HepG2 (cell line): Measurements from ENCODE around the gene FOXD2. TPM values are rescaled to one million over a fixed set of nuclear protein-coding genes. Genes with fewer than 3 reads are reported as not detected.

Experiments
- BORCS8-MEF2B ChIP-seq: sonication (generic); formaldehyde crosslinking; IDR thresholded peaks from 2 replicates; pipeline ENCODE4 v1.8.0; 2022; ENCODE audit warnings: mild to moderate bottlenecking, missing genetic modification reagents
- KLF12 ChIP-seq: sonication (generic); formaldehyde crosslinking; IDR thresholded peaks from 2 replicates; pipeline ENCODE4 v1.4.0; 2020; ENCODE audit warnings: missing genetic modification reagents, borderline replicate concordance
- NR2F1 ChIP-seq, 2 experiments: fragments of 450-650 bp in 1 of 2; formaldehyde crosslinking in 1 of 2; IDR thresholded peaks; 2 replicates each; pipeline versions ENCODE4 v1.5.0 to v1.6.1; 2016 to 2020; ENCODE audit warnings: mild to moderate bottlenecking in 1 of 2, missing compliant biosample characterization in 1 of 2, missing genetic modification reagents in 1 of 2, moderate library complexity in 1 of 2
- NR2F2 ChIP-seq: IDR thresholded peaks from 2 replicates; pipeline ENCODE4 v1.6.1; 2012; ENCODE audit warnings: low read depth, inconsistent platforms, borderline replicate concordance
- PCBP2 ChIP-seq: fragments of 200-400 bp; formaldehyde crosslinking; optimal IDR thresholded peaks from 2 replicates; pipeline ENCODE3; 2018; ENCODE audit warnings: low read length, low read depth; ENCODE audit not compliant: poor library complexity, severe bottlenecking
- PRPF4 ChIP-seq: fragments of 200-400 bp; formaldehyde crosslinking; IDR thresholded peaks from 2 replicates; pipeline ENCODE4 v1.6.1; 2016; ENCODE audit warnings: low read length, low read depth; ENCODE audit not compliant: poor library complexity, severe bottlenecking
- RBM22 ChIP-seq: fragments of 200-400 bp; formaldehyde crosslinking; optimal IDR thresholded peaks from 2 replicates; pipeline ENCODE3; 2017; ENCODE audit warnings: mild to moderate bottlenecking, low read length, moderate library complexity
- SMAD9 ChIP-seq: sonication (generic); formaldehyde crosslinking; IDR thresholded peaks from 2 replicates; pipeline ENCODE4 v1.5.1; 2020; ENCODE audit warnings: mild to moderate bottlenecking, missing genetic modification reagents
- YY1 ChIP-seq: IDR thresholded peaks from 2 replicates; pipeline ENCODE4 v1.6.1; 2011; ENCODE audit warnings: low read length, low read depth, moderate library complexity, mild to moderate bottlenecking; ENCODE audit not compliant: insufficient read depth, insufficient replicate concordance
- ZNF10 ChIP-seq: sonication (generic); formaldehyde crosslinking; IDR thresholded peaks from 2 replicates; pipeline ENCODE4 v1.4.0; 2020; ENCODE audit warnings: mild to moderate bottlenecking, low read depth, missing genetic modification reagents, borderline replicate concordance
- ZNF207 ChIP-seq: fragments of 450-650 bp; IDR thresholded peaks from 2 replicates; pipeline ENCODE4 v1.6.1; 2016; ENCODE audit warnings: antibody characterized with exemption, borderline replicate concordance
- ZNF660 ChIP-seq: sonication (generic); formaldehyde crosslinking; IDR thresholded peaks from 2 replicates; pipeline ENCODE4 v1.5.1; 2020; ENCODE audit warnings: mild to moderate bottlenecking, low read depth, missing genetic modification reagents, borderline replicate concordance
- ZNF83 ChIP-seq: sonication (generic); formaldehyde crosslinking; IDR thresholded peaks from 2 replicates; pipeline ENCODE4 v1.4.0; 2020; ENCODE audit warnings: missing genetic modification reagents, mild to moderate bottlenecking, borderline replicate concordance
- polyA plus RNA-seq, 8 experiments: library from polyadenylated mRNA; depleted of rRNA in 3 of 8; stranded (reverse) in 7 of 8; unstranded in 1 of 8; fragments of >200 nt; fragmentation: Illumina TruSeq in 4 of 8; extraction: Trizol in 4 of 8; gene quantifications; 2 replicates each; pipeline versions ENCODE4 v1.2.1 to v1.2.3, GENCODE V29; 2011 to 2016; ENCODE audit warnings: low read depth in 4 of 8, missing spikeins in 1 of 8, mixed read lengths in 1 of 8; ENCODE audit not compliant: insufficient read depth in 1 of 8
- total RNA-seq, 5 experiments: library from RNA; depleted of rRNA; stranded (reverse); fragments of >200 nt; fragmentation: Illumina TruSeq; extraction: Trizol; gene quantifications; 2 replicates each; pipeline ENCODE4 v1.2.3, GENCODE V29; 2016; ENCODE audit warnings: low read depth in 1 of 5
- TF ChIP-seq, protein P1 (sequence below): sonication (generic); formaldehyde crosslinking; IDR thresholded peaks from 2 replicates; pipeline ENCODE4 v1.5.1; 2020; ENCODE audit warnings: mild to moderate bottlenecking, missing genetic modification reagents, moderate library complexity
- TF ChIP-seq, protein P2 (sequence below): sonication (generic); formaldehyde crosslinking; IDR thresholded peaks from 2 replicates; pipeline ENCODE4 v1.4.0; 2020; ENCODE audit warnings: missing genetic modification reagents
- TF ChIP-seq, protein P3 (sequence below): sonication (generic); formaldehyde crosslinking; IDR thresholded peaks from 2 replicates; pipeline ENCODE4 v1.4.0; 2020; ENCODE audit warnings: missing genetic modification reagents
- TF ChIP-seq, protein P4 (sequence below): sonication (generic); formaldehyde crosslinking; IDR thresholded peaks from 2 replicates; pipeline ENCODE4 v1.8.1; 2023; ENCODE audit warnings: mild to moderate bottlenecking, missing genetic modification reagents
- TF ChIP-seq, protein P5 (sequence below): IDR thresholded peaks from 2 replicates; pipeline ENCODE4 v1.6.1; 2016; ENCODE audit warnings: mild to moderate bottlenecking
- TF ChIP-seq, protein P6 (sequence below): sonication (generic); formaldehyde crosslinking; conservative IDR thresholded peaks from 2 replicates; pipeline ENCODE4 v1.8.1; 2023; ENCODE audit warnings: missing genetic modification reagents

Gene FOXD2
- total and polyA plus RNA-seq, 2 of the 13 experiments (the other 11 are each of a cell fraction or from before 2014, with no cell fraction given): 0.01 to 0.09 TPM

DNA sequence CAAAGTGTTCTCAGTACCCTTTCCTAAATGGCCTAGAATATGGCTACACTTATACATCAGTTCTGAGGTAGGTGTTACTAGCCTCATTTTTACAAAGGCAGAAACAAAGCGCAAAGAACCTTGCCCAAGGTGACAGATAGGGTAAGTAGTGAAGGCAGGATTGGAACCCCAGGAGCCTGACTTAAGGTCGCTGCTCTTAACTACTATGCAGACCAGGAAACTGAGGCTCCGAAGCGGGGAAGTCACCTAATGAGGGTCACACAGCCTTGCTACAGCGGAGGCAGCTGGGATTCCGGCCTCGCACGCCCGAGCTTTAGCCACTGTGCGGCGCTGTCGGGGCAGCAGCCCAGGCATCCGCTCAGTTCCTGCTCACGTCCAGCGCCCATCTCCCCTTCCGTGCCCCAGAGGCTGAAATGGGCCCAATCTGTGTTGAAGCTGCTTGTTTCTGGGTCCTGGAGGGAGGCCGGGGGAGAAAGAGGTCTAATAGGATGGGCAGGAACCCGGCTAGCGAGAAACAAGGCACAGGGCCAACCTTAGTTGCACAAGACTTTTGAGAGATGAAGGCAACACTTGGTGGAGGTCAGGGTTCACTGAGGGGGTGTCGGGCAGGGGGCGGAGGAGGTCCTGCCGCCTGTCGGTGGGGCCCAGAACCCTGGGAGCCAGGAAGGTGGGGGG, 1.4 kb upstream of the FOXD2 start (continued):
- TF ChIP-seq ZNF10 (no peak), ZNF207 (no peak), RBM22 (no peak), NR2F1 (CRISPR knock-in tag; IDR thresholded peaks at IDR 0.05) (no peak), YY1 (no peak), BORCS8-MEF2B (peak; percentile 69; the same call in 1 of the 2 replicates), ZNF660 (CRISPR knock-in tag) (no peak), PRPF4 (no peak), KLF12 (CRISPR knock-in tag) (no peak), ZNF83 (CRISPR knock-in tag) (no peak), NR2F2 (peak; percentile 59; the same call in 1 of the 2 replicates), SMAD9 (no peak), PCBP2 (no peak)
- TF ChIP-seq, protein P1, sequence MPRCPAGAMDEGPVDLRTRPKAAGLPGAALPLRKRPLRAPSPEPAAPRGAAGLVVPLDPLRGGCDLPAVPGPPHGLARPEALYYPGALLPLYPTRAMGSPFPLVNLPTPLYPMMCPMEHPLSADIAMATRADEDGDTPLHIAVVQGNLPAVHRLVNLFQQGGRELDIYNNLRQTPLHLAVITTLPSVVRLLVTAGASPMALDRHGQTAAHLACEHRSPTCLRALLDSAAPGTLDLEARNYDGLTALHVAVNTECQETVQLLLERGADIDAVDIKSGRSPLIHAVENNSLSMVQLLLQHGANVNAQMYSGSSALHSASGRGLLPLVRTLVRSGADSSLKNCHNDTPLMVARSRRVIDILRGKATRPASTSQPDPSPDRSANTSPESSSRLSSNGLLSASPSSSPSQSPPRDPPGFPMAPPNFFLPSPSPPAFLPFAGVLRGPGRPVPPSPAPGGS (CRISPR knock-in tag): no peak; the same call in 1 of the 2 replicates
- TF ChIP-seq, protein P2, sequence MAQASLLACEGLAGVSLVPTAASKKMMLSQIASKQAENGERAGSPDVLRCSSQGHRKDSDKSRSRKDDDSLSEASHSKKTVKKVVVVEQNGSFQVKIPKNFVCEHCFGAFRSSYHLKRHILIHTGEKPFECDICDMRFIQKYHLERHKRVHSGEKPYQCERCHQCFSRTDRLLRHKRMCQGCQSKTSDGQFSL (CRISPR knock-in tag): no peak
- TF ChIP-seq, protein P3, sequence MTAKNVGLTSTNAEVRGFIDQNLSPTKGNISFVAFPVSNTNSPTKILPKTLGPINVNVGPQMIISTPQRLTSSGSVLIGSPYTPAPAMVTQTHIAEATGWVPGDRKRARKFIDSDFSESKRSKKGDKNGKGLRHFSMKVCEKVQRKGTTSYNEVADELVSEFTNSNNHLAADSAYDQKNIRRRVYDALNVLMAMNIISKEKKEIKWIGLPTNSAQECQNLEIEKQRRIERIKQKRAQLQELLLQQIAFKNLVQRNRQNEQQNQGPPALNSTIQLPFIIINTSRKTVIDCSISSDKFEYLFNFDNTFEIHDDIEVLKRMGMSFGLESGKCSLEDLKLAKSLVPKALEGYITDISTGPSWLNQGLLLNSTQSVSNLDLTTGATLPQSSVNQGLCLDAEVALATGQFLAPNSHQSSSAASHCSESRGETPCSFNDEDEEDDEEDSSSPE (CRISPR knock-in tag): peak; percentile 37; the same call in 1 of the 2 replicates
- TF ChIP-seq, protein P4, sequence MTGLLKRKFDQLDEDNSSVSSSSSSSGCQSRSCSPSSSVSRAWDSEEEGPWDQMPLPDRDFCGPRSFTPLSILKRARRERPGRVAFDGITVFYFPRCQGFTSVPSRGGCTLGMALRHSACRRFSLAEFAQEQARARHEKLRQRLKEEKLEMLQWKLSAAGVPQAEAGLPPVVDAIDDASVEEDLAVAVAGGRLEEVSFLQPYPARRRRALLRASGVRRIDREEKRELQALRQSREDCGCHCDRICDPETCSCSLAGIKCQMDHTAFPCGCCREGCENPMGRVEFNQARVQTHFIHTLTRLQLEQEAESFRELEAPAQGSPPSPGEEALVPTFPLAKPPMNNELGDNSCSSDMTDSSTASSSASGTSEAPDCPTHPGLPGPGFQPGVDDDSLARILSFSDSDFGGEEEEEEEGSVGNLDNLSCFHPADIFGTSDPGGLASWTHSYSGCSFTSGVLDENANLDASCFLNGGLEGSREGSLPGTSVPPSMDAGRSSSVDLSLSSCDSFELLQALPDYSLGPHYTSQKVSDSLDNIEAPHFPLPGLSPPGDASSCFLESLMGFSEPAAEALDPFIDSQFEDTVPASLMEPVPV (CRISPR knock-in tag): peak; percentile 63; the same call in 1 of the 2 replicates
- TF ChIP-seq, protein P5, sequence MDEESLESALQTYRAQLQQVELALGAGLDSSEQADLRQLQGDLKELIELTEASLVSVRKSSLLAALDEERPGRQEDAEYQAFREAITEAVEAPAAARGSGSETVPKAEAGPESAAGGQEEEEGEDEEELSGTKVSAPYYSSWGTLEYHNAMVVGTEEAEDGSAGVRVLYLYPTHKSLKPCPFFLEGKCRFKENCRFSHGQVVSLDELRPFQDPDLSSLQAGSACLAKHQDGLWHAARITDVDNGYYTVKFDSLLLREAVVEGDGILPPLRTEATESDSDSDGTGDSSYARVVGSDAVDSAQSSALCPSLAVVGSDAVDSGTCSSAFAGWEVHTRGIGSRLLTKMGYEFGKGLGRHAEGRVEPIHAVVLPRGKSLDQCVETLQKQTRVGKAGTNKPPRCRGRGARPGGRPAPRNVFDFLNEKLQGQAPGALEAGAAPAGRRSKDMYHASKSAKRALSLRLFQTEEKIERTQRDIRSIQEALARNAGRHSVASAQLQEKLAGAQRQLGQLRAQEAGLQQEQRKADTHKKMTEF (CRISPR knock-in tag): no peak
- TF ChIP-seq, protein P6, sequence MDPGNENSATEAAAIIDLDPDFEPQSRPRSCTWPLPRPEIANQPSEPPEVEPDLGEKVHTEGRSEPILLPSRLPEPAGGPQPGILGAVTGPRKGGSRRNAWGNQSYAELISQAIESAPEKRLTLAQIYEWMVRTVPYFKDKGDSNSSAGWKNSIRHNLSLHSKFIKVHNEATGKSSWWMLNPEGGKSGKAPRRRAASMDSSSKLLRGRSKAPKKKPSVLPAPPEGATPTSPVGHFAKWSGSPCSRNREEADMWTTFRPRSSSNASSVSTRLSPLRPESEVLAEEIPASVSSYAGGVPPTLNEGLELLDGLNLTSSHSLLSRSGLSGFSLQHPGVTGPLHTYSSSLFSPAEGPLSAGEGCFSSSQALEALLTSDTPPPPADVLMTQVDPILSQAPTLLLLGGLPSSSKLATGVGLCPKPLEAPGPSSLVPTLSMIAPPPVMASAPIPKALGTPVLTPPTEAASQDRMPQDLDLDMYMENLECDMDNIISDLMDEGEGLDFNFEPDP (CRISPR knock-in tag): no peak
